Body of pancreas (tissue), 4 donors: ENCODE measurements around the gene DOCK4. TPM values are rescaled to one million over a fixed set of nuclear protein-coding genes. Genes with fewer than 3 reads are reported as not detected.

Source experiments
- ATAC-seq: fragments of 150-250 bp; one replicate; pipeline ENCODE4 v1.9.1; 2016
- DNase-seq, 4 donors: peaks; one replicate each; pipeline ENCODE4 v3.0.0-alpha.2; 2019
- H3K27ac ChIP-seq, 4 donors: fragments of 200-600 bp; sonication (generic); 1 replicate in 3 of 4; 2 replicates in 1 of 4; pipeline versions ENCODE4 v1.5.1 to v1.6.1; 2016 to 2019; ENCODE audit warnings: mild to moderate bottlenecking in 1 of 4, mixed read lengths in 1 of 4, moderate library complexity in 1 of 4
- H3K27me3 ChIP-seq, 2 donors: fragments of 200-600 bp; sonication (generic); one replicate each; pipeline ENCODE4 v1.6.0; 2016; ENCODE audit warnings: mild to moderate bottlenecking in 1 of 2
- H3K36me3 ChIP-seq, 2 donors: fragments of 200-600 bp; sonication (generic); replicated peaks in 1 of 2; 2 replicates each; pipeline ENCODE4 v1.5.1; 2016; ENCODE audit warnings: low read depth in 2 of 2; ENCODE audit not compliant: insufficient read depth in 1 of 2
- H3K4me1 ChIP-seq: fragments of 200-600 bp; sonication (generic); one replicate; pipeline ENCODE4 v1.6.0; 2016
- H3K4me3 ChIP-seq, 2 donors: fragments of 200-600 bp; sonication (generic); 1 replicate in 1 of 2; 2 replicates in 1 of 2; pipeline ENCODE4 v1.5.1; 2016 to 2019
- H3K9me3 ChIP-seq, 3 donors: fragments of 200-600 bp; sonication (generic); 1 replicate in 2 of 3; 2 replicates in 1 of 3; pipeline ENCODE4 v1.5.1; 2016
- CTCF ChIP-seq, 7 experiments: fragments of 450-650 bp in 4 of 7; fragments of 200-600 bp in 3 of 7; sonication (generic) in 3 of 7; IDR thresholded peaks; one replicate each; pipeline ENCODE4 v1.5.1; 2016 to 2019; ENCODE audit warnings: antibody characterized with exemption in 7 of 7
- POLR2A ChIP-seq, 3 donors: fragments of 450-650 bp; IDR thresholded peaks; one replicate each; pipeline ENCODE4 v1.6.1; 2016; ENCODE audit warnings: antibody characterized with exemption in 3 of 3, mild to moderate bottlenecking in 2 of 3
- WGBS, 2 donors: methylation state at CpG; one replicate each; pipeline ENCODE4 v1.1.5; 2017; 5-methylcytosine and 5-hydroxymethylcytosine counted together
- intact Hi-C: fragments of 100-400 bp; cut with DNase I; formaldehyde crosslinking; loops from one replicate; pipeline ENCODE4 v1.15.1; 2023
- total RNA-seq, 2 donors: library from RNA; depleted of rRNA; stranded (reverse); fragments of >200 nt; gene quantifications; one replicate each; pipeline ENCODE4 v1.1.0, GENCODE V29; 2016

DOCK4 gene
- total RNA-seq, 2 donors from 2014 or later = 24.9 to 34.6 TPM

DNA sequence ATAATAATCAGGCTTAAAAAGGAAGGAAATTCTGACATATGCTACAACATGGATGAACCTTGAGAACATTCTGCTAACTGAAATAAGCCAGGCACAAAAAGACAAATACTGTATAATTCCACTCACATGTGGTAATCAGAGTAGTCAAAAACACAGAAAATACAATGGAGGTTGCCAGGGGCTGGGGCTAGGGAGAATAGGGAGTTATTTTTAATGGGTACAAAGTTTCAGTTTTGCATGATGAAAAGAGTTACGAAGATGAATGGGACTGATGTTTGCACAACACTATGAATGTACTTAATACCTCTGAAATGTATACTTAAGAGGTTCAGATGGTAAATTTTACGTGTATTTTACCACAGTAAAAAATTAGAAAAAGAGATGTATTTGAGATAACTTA lies 145.6 kb downstream of the DOCK4 start:
- TF ChIP-seq POLR2A (IDR thresholded peaks at IDR 0.05) = no peak
- ATAC-seq (no peak), DNase-seq (no peak)
- no peaks in the 10 kb centered on the region for H3K27me3 ChIP-seq
- no peak overlapping the region for H3K4me3 ChIP-seq
- H3K4me1 ChIP-seq = no peaks in the 10 kb centered on the region
- no peaks in the 10 kb centered on the region for H3K36me3 ChIP-seq
- 91 to 92% methylated on average over 2 of the region's 2 CpGs for WGBS, 2 donors
- intact Hi-C loops = no loop called here
- no peaks in the 10 kb centered on the region for H3K9me3 ChIP-seq
- H3K27ac ChIP-seq = no peak overlapping the region

DNA sequence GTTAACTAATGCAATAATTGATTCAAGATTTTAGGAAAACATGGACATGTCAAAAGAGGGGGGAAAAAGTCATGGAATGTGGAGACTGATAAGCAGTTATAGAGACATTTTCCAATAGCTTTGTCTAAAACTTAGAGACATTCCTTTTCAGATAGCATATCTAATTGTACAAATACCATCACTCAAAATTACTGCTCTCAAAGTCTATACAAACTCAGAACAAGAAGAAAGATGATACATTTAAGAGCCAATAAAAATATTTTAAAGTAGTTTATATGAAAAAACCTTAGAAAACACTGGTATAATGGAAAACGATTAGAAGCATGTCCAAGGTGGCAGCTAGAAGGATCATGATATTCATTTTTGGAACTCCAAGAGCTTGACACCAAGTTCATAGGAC lies 146.5 kb downstream of the DOCK4 start:
- DNase-seq = no peak
- Histone ChIP-seq H3K27me3 (no peaks in the 10 kb centered on the region), H3K4me1 (no peaks in the 10 kb centered on the region), H3K27ac (no peak overlapping the region), H3K36me3 (no peaks in the 10 kb centered on the region), H3K9me3 (no peaks in the 10 kb centered on the region), H3K4me3 (no peak overlapping the region)
- intact Hi-C loops = no loop called here
- no peak for ATAC-seq
- WGBS, 2 donors = 59 to 62% methylated on average over 1 of the region's 1 CpG
- no peak for TF ChIP-seq POLR2A (IDR thresholded peaks at IDR 0.05)
- TF ChIP-seq CTCF (IDR thresholded peaks at IDR 0.05) = no peak

DNA sequence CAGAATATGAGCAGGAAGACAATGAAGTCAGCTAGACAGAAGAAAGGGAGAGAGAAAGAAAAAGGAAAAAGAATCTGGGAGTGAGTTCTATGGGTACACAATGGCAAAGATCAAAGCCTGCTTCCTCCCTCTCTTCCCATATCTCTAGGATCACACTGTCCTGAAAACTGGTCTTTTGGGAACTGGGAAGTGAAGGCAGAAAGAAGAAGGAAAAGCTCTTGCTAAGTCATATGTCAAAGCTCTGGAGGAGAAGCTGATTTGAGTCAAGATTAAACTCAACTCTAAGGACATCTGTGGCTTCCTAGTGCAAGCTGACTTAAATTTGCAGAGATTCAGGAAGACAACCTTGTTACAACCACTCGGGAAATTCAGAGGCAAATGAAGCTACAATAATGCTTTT lies 147.5 kb downstream of the DOCK4 start:
- DNase-seq (no peak), ATAC-seq (no peak)
- intact Hi-C loops = no loop called here
- Histone ChIP-seq H3K27me3 (no peaks in the 10 kb centered on the region), H3K9me3 (no peaks in the 10 kb centered on the region), H3K36me3 (no peaks in the 10 kb centered on the region), H3K4me3 (no peak overlapping the region), H3K4me1 (peaks cover 1% of the 10 kb centered on the region), H3K27ac (no peak overlapping the region)
- TF ChIP-seq POLR2A (IDR thresholded peaks at IDR 0.05) = no peak
- TF ChIP-seq CTCF (IDR thresholded peaks at IDR 0.05) = no peak
- 83 to 92% methylated on average over 1 of the region's 1 CpG for WGBS, 2 donors

DNA sequence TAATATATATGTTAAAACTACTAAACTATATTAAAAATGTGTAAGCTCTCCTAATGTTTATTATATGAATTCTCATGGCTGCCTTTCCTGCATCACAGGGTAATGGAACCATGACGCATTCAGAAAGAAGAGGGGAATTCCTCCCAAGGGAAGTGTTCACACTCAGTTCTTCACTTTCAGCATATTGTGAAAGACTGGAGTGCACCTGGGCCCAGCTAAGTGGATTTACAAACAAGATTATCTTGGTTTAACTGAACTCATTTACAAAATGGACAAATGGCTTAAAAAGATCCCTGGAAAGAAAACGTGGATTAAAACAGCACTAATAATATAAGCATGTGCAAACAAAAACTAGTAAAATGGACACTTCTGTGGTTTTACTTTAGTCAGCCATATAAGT lies 149.8 kb downstream of the DOCK4 start:
- Histone ChIP-seq H3K4me3 (no peak overlapping the region), H3K27me3 (no peaks in the 10 kb centered on the region), H3K9me3 (no peaks in the 10 kb centered on the region), H3K4me1 (peaks cover 14% of the 10 kb centered on the region), H3K36me3 (no peaks in the 10 kb centered on the region), H3K27ac (peak overlapping the region in 1 of 4 donors; percentile 34)
- WGBS, 2 donors = 41 to 48% methylated on average over 2 of the region's 2 CpGs
- peak in 1 of 4 donors; percentile 20 for DNase-seq
- TF ChIP-seq POLR2A (IDR thresholded peaks at IDR 0.05) (no peak), CTCF (IDR thresholded peaks at IDR 0.05) (no peak)
- intact Hi-C loops = no loop called here
- peak; percentile 40 for ATAC-seq

- intact Hi-C loops = no loop called here
- TF ChIP-seq CTCF (IDR thresholded peaks at IDR 0.05) (no peak), POLR2A (IDR thresholded peaks at IDR 0.05) (no peak)
- DNase-seq (no peak), ATAC-seq (no peak)
- Histone ChIP-seq H3K4me3 (no peak overlapping the region), H3K27me3 (no peaks in the 10 kb centered on the region), H3K36me3 (no peaks in the 10 kb centered on the region), H3K4me1 (peaks cover 23% of the 10 kb centered on the region), H3K9me3 (no peaks in the 10 kb centered on the region), H3K27ac (no peak overlapping the region)
- WGBS, 2 donors = 87 to 94% methylated on average over 5 of the region's 5 CpGs
Observed at GRCh38 chr7:112053737-112054069, 152.5 kb downstream of the DOCK4 start.
